HFF-Myc (cell line): Measurements from ENCODE around the gene SH3TC1.

Source experiments
- DNase-seq: peaks from one replicate; pipeline ENCODE4 v3.0.0-alpha.2; 2011; ENCODE audit warnings: low read depth; ENCODE audit errors: extremely low read depth
- H3K4me3 ChIP-seq: replicated peaks from 2 replicates; pipeline ENCODE4 v1.5.1; 2011; ENCODE audit warnings: low read depth, mild to moderate bottlenecking, control low read depth, low read length
- TF ChIP-seq, protein P1 (sequence below): IDR thresholded peaks from 2 replicates; pipeline ENCODE4 v1.5.1; 2012; ENCODE audit warnings: mild to moderate bottlenecking, low read depth, low read length, control low read depth; ENCODE audit errors: missing control alignments

The SH3TC1 gene

DNA sequence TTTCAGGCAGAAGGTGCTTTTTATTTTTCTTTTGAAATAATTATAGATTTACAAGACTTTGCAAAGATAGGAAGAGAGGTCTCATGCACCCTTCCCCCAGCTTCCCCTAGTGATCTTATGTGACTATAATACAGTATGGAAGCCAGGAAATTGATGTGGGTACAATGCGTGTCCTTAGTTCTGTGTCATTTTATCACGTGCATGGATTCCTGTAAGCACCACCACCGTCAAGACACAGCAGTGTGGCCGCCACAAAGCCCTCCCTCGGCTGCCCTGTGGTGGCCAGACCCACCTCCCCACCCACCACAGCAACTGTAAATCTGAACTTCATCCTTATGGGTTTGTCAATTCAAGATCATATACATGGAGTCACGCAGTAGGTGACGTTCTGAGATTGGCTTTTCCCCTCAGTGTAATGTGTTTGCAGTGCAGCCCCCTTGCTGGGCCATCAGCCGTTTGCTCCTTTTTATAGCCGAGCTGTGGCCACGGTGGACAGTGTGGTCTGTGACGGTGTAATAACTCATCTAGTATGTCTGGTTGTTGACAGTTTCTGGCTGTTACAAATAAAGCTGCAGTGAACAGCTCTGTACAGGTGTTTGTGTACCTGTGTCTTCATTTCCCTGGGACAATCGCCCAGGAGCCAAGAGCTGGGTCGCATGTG lies 59.6 kb downstream of the SH3TC1 start:
- TF ChIP-seq, protein P1, sequence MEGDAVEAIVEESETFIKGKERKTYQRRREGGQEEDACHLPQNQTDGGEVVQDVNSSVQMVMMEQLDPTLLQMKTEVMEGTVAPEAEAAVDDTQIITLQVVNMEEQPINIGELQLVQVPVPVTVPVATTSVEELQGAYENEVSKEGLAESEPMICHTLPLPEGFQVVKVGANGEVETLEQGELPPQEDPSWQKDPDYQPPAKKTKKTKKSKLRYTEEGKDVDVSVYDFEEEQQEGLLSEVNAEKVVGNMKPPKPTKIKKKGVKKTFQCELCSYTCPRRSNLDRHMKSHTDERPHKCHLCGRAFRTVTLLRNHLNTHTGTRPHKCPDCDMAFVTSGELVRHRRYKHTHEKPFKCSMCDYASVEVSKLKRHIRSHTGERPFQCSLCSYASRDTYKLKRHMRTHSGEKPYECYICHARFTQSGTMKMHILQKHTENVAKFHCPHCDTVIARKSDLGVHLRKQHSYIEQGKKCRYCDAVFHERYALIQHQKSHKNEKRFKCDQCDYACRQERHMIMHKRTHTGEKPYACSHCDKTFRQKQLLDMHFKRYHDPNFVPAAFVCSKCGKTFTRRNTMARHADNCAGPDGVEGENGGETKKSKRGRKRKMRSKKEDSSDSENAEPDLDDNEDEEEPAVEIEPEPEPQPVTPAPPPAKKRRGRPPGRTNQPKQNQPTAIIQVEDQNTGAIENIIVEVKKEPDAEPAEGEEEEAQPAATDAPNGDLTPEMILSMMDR = no peak
- no peak overlapping the region for H3K4me3 ChIP-seq
- DNase-seq = no peak

GRCh38 chr4:8259743-8260430 lies 60.8 kb downstream of the SH3TC1 start:
- TF ChIP-seq, protein P1 = no peak
- H3K4me3 ChIP-seq = no peak overlapping the region
- DNase-seq = no peak

- TF ChIP-seq, protein P1 = no peak
- no peak overlapping the region for H3K4me3 ChIP-seq
- DNase-seq = no peak
These were observed 61.6 kb downstream of the SH3TC1 start for GRCh38 chr4:8260656-8261111.

DNA sequence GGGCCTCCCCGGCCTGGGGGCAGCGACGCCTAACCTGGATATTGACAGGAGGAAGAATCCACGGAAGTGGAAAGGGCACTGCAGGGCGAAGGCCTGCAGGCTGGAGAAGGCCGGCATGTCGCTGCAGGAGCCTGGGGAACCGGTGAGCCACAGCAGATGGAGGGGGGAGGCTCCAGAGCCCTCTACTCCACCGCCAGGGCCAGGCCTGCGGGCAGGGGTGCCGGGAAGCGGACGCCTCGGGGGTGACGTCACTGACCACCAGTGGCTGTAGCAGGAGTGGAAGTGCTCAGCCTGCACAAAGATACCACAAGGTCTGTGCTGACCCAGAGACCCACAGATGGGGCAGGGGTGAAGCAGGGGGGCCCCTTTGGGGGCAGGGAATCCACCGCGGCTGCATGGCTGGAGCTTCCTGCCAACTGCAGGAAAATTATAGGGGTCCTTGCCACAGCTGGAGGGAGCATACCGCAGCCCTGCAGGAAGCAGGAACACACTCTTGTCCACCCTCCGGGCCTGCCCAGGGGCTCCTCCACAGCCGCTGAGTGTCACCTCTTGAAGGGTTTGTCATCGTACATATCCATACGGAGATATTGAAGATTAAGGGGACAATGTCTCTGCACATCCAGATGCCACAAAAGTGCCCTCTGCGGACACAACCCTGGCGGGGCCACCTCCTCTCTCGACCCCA lies 62.9 kb downstream of the SH3TC1 start:
- DNase-seq = no peak
- TF ChIP-seq, protein P1 = no peak
- H3K4me3 ChIP-seq = no peak overlapping the region

DNA sequence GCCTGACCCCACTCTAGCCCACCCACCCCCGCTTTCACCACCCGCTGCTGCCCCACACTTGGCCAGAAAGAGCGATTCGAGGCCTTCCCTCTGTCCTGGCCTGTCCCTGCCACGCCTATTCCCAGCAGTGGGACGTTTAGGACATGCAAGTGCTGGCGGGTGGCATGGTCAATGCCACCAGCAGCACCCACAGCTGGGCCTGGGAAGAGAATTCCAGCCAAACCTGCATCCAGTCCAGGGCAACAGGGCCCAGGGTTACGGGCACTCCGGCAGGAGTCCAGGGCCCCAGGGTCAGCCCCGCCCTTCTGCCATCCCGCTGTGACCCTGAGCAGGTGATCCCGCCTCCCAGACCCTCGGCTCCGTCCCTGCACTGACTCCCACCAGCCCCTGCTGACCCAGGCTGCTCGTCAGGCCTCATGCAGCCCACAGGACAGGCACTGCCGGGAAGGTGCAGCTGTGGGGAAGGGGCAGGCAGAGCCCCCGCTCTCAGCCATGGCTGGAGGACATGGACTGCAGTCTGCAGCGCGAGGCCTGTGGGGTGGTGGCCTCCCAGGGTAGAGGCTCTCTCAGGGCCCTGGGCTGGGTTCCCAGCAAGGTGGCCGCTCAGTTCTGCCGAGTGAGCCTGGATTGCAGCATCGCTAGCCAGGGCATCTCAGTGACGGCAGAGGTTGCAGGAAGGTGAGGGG lies 63.7 kb downstream of the SH3TC1 start:
- DNase-seq = no peak
- no peak overlapping the region for H3K4me3 ChIP-seq
- TF ChIP-seq, protein P1 = no peak

DNA sequence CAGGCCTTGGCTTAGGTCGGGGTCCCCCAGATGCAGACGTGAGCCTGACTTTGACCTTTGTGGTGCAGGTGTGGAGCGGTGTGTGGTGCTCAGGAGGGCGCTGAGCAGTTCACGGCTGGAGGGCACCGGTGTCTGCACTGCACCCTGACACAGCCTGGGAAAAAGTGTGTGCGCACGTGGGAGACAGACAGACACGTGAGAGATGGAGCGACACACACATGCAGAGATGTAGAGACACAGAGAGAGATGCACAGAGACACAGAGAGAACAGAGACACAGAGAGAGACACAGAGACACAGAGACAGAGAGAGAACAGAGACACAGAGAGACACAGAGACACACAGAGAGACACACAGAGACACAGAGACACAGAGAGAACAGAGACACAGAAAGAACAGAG lies 64.3 kb downstream of the SH3TC1 start:
- H3K4me3 ChIP-seq = no peak overlapping the region
- no peak for DNase-seq
- TF ChIP-seq, protein P1 = no peak
